DMS153 treated with DMSO at 0.1 percent for 48 hours (cell line): ENCODE measurements around the gene C17orf78.
"Not testable (repeated sequence)": the region's sequence is repeated elsewhere in the genome, so short reads cannot be mapped to it uniquely, and the experiment has no call there.

Experiments
- DNase-seq: peaks from one replicate; lab custom pipeline; 2025; ENCODE audit not compliant: unreplicated experiment; lab: John Stamatoyannopoulos, UW

The C17orf78 gene

DNA sequence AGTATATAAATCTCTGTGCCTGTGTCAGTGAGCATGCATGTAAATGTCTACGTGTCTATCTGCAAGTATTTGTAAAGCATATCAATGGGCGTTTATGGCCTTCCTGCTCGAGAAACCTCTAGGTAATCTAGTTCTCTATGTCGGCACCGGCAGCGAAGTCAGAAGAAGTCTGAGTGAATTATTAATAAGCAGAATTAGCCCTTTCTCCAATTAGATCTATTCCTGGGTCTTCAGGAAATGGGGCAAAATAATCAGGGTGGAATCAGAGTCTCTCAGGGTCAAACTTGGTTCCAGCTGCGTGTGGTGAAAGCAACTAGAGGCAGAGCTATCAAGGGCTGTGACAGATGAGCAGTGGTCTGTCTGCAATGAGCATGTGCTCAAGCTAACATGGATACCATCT lies at the start of gene C17orf78:
Gene C17orf78, plus strand, starts transcription at position 280 of the 400 bp plus-strand sequence. Its CDS starts 108 bp downstream, at position 388.
- no peak for DNase-seq

DNA sequence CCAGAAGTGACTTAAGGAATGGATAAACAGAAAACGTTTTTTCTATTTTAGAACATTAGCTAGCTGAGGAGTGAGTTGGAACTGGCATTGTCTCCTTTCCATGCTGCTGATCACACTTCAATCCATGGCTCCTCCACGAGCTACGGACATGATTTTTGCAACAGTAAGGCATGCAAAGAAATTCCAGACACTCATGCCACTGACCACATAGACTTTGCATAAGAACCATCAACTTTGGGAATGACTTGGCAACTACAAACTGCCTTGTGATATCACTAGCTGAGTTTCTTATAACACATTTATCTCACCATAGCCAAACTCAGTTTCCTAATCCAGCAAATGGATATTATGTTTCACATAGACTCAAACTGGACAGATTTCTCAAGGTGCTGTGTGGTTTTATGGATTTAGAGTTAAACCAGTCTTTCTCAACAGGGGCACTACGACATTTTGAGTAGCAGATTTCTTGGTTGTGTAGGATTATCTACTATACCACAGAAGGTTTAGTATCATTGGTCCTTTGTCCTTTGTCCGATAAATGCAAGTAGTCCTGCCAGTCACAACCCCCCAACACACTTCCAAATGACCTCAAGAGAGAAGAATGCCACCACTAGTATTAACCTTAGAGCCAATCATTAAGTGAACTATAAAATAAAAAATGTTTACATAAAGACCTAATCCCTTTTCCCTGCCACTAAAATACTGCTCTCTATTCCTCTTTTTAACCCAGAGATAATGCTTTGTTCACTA lies 48.3 kb upstream of the C17orf78 start:
- no peak for DNase-seq

DNA sequence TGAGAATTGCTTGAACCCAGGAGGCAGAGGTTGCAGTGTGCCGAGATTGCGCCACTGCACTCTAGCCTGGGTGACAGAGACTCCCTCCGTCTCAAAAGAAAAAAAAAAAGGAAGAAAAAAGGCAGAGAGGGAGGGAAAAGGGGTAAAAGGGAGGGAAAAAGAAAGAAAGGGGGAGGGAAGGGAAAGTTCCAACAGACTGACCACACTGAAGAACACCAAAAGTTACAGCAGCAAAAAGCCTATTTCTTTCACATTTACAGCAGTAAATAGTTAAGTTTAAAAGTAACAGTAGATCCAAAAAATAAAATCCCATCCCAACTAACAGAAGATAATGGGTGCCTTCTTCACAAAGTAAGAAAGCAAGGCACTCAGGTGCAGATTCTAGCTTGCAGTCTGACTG lies 36.9 kb upstream of the C17orf78 start:
- DNase-seq: no peak

DNA sequence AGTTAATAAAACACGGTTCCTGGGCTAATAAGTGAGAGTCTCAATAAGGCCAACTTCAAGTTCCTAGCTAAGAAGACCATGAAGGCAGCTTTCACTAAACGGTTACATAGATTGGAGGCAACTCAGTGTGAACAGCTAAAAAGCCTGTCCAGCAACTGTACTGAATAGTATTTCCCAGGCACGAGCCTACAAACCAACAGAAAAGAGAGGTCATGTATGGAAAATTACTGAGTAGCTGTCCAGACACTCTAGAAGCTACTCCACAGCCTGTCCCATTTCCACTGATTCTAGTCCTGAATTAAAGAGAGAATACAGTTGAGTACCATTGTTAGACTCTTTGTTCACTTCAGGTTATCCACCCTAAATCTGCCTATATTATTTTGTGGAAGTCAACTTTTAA lies 36.5 kb upstream of the C17orf78 start:
- DNase-seq: no peak

DNA sequence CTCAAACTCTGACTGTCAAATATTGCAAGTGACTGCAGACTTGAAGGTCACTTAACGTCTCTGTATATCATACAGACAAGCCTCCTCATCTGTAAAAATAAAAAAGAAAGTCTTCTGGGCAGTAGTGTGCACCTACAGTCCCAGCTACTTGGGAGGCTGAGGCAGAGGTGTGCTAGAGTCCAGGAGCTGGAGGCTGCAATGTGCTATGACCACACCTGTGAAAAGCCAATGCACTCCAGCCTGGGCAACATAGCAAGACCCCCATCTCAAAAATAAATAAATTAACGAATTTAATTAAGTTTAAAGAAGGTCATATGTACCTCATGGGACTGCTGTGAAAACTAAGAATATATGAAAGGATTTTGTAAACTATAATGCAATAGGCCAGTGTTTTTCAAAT lies 35.0 kb upstream of the C17orf78 start:
- no peak for DNase-seq

DNA sequence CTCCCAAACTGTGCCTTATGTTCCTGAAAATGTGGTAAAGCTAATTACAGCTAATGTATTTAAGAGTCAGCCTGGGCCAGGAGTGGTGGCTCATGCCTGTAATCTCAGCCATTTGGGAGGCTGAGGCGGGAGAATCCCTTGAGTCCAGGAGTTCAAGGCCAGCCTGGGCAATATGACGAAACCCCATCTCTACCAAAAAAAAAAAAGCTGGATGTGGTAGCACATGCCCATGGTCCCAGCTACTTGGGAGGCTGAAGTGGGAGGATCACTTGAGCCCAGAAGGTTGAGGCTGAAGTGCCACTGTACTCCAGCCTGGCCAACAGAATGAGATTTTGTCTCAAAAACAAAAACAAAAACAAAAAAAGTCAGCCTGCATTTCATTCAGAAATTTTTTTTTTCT lies 33.2 kb upstream of the C17orf78 start:
- DNase-seq: no peak

DNA sequence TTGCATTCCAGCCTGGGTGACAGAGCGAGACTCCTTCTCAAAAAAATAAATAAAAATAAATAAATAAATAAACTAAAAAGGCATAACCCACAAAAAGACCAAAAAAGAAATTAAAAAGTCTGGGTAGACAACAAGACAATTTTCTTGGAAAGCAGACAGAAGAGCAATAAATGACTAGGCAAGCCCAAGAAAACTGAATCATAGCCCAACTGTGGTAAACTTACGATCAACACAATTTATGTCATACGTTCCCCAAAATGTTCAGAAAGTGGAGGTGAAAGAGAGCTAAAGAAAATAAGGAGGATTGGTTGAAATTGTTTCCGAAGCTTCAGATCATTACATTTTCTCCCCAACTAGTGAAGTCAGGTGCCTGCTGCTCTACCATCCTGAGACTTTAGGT lies 31.3 kb upstream of the C17orf78 start:
- DNase-seq: no peak

DNA sequence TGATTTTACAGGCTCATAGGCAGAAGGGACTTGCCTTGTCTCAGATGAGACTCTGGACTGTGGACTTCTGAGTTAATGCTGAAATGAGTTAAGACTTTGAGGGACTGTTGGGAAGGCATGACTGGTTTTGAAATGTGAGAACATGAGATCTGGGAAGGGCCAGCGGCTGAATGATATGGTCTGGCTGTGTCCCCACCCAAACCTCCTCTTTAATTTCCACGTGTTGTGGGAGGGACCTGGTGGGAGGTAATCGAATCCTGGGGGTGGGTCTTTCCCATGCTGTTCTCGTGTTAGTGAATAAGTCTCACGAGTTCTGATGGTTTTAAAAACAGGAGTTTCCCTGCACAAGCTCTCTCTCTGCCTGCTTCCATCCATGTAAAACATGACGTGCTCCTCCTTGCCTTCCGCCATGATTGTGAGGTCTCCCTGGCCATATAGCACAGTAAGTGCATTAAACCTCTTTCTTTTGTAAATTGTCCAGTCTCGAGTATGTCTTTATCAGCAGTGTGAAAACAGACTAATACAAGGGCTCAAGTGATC lies 28.9 kb upstream of the C17orf78 start:
- DNase-seq: not testable (repeated sequence)

DNA sequence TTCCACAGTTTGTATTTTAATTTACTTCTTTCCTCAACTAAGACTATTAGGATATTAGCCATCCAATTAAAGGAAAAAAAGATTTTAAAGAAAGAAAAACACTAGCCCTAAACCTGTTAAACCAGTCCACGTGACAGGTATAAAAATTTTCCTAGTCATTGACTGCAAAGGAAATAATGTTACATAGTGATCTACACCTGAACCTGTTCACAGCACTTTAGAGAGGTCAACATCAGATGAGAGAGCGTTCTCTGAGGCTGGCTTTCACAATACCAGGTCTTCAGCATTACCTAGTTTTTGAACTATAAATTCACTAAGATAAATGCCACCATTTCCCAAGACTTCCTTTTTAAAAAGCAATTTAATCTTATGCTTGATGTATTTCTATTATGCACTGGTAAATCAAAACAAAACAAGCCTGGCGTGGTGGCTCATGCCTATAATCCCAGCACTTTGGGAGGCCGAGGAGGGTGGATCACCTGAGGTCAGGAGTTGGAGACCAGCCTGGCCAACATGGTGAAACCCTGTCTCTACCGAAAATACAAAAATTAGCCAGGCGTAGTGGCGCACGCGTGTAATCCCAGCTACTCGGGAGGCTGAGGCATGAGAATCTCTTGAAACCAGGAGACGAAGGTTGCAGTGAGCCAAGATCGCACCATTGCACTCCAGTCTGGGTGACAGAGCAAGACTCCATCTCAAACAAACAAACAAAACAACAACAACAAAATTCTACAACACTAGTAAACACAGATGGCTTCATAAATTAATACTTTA lies 18.8 kb upstream of the C17orf78 start:
- not testable (repeated sequence) for DNase-seq

DNA sequence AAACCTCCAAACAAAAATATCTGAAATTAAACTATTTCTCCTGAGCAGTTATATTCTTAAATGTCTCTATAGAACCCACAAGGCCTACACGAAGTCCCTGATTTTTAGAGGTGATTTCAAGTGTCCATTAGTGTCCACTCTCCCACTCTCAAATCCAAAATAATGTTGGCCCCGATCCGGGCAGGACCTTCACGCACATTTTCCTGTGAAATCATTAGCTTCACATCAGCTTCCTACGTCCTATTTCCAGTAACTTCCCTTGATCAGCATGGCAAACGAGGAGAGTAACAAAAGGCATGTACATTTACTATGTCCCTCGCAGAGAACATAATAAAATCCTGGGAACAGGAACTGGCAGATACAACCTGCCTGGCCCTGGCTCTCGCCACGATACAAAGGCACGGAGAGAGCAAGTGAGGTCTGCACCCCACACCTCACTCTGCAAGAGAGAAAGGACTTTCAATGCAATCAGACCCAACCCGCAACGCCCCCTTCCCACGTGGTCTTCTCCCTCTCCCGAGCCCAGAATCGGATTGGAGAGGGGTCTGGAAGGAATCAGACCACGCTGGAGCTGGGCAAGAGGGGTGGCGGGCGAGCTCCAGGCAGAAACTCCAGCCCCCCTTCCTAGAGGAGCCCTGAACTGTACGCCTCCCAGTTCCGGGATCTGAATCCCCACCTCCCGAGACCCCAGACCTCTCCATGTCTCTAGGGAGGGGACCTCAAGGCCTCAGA lies 17.5 kb upstream of the C17orf78 start:
- DNase-seq: no peak

DNA sequence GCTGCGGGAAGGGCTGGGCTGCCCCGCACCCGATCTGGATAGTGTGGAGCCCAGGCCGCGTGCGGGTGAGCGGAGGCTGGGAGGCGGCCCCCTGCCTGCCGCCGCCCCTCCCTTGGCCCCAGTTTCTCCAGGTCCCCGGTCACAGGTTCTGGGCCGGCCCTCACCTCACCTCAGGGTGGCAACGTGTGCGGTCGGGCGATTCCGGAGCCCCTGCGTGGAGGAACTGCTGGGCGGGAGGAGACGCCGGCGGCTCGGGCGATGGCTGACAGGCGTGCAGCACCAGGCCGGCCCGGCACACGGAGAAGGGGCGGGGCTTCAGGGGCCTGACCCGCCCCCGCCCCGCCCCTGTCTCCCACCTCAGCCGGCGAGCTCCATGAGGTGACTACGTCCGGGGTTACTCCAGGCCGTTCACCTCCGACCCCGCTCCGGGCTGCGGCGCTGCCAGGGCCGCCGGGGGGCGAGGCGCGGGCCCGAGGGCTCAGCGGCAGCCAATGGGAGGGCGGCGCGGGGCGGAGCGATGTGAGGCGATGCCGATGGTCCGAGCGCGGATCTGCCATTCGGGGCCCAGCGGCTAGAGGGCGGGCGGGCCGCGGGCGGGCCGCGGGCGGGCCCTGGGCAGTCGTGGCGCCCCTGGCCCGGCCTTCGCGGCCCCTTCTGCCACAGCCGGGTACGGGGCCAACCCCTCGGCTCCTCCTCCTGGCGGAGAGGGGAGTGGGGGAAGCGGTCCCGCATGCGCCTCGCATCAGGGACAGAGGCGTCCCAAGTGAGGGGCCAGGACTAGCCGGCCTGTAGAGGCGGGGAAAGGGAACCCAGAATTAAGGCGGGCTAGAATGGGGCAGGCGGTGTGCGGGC lies 16.7 kb upstream of the C17orf78 start:
- peak; percentile 83 for DNase-seq

DNA sequence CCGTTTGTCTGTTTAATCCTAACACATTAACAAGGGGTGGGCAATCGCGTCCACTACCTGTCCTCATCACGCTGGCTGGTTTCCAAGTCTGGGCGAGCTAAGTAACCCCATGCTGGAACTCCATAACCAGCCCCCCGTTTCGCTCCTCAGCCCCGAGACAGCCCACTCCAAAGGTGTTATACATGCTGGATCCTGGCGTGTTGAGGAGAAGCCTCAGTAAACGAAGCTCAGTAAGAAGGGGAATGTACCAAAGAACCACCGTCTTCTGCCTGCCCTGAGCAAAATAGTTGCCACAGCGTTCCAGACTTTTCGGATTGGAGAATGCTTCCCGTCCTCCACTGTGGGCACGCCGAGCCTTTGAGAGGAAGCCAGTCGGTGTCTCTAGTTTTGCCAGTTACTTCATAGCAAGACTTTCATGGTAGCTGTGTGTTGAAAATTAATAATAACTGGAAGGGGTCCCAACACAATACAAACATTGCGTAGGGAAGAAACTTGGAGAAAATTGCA lies 16.1 kb upstream of the C17orf78 start:
- no peak for DNase-seq

DNA sequence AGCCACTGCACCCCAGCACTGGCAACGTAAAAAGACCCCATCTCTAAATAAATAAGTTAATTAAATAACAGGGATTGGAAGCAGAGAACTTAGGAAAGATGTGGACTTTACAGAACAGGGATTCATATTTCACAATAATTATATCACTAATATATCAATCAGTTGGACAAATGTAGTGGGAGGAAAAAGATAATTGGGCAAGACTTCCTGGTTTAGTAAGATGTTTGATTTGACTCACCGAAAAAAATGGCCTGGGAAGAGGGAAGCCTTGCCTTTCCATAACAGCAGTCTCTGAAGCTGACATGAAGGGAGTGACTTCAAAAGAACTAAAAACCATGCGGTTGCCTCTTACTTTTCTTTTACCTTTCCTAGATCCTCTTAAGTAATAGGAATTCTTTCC lies 15.2 kb upstream of the C17orf78 start:
- DNase-seq: no peak

DNA sequence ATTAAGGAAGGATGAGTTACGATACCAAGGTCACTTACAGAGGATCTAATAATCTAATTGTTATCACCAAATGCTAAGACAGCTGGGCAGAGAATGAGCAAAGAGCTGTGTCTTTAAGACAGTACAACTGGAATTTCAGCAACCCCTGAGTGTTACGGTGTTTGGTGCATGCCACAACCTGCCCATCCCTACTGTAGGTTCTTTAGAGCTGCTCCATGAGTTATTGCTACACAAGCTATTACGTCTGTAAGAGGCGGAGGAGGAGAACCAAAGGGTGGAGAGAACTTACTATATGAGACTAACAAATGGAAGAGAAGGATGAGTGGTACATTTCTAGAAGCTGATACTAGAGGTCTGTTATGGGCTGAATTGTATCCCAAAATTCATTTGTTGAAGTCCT lies 14.2 kb upstream of the C17orf78 start:
- no peak for DNase-seq

DNA sequence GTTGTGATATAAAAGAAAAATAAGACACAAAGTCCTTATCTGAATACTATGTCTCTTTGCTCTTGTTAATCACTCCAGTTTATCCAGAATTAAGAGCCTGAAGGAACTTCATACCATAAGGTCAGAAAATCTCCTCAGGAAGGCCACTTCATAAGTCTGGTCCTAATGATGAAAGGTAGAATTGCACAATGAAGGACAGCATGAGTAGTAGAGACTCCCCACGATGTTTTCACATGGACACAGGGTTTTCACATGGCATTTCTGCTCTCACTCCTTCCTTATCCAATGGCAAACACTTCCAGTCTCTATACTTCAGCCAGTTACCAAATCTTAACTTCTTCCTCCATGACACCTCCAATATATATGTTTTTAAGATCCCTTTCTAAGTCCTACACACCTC lies 10.2 kb upstream of the C17orf78 start:
- no peak for DNase-seq

DNA sequence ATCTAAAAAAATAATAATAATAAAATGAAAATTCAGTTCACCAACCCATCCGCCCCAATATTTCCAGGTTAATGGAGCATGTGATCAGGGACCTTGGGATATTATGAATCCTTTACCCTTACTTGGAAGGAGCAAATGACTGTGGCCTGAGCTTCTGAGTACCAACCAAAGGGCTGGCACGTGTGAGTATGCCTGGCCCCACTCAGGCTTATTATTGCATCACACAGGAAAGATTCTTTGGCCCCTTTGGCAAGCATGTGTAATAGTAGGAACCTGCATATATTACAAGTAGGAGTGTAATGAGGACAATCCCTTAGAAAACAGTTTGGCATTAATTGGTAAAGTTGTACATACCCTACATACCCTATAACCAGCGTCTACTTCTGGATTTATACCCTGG lies 7.2 kb upstream of the C17orf78 start:
- DNase-seq: no peak

DNA sequence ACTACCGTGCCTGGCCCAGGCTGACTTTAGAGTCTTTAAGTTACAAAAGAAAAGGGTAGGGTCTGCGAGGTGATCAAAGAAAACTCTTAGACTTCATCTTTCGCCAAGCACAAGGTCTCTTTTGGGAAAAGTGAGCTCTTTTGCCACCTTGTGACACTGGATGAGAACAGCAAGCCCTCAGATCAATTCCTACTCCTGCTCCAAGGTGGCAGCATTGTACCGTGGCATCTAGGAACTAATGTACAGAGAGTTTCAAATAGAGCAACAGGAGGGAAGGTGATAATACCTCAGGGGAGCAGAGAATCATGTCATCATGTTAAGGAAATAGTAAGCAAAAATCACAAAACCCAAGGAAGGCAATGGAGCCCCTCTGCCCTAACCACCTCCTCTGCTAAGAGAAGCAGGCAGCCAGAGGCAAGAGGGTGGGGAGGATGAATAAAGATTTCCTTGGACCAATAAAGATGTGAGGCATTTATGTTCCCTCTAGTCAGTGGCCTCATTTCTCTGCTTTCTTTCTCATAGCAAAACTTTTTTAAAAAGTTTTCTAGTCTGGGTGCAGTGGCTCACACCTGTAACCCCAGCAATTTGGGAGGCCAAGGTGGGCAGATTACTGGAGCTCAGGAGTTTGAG lies 2.1 kb upstream of the C17orf78 start:
- peak; percentile 61 for DNase-seq

DNA sequence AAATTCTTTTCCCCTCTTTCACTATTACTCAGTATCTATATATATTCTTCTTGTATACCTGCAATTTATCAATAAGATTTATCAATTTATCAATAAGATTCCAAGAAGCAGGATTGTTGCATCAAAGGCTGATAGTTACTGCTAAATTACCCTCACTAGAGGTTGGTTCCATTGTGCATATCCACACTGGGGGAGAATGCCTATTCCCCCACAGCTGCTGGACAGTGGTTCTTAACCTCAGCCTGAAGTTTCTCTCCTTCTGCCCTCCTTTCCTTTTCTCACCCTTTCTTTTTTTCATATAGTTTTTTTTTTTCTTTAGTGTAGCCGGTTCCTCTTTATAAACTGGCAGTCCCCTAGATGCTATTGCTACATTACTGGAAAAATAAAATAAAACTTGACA lies 6.3 kb downstream of the C17orf78 start:
- DNase-seq: no peak

DNA sequence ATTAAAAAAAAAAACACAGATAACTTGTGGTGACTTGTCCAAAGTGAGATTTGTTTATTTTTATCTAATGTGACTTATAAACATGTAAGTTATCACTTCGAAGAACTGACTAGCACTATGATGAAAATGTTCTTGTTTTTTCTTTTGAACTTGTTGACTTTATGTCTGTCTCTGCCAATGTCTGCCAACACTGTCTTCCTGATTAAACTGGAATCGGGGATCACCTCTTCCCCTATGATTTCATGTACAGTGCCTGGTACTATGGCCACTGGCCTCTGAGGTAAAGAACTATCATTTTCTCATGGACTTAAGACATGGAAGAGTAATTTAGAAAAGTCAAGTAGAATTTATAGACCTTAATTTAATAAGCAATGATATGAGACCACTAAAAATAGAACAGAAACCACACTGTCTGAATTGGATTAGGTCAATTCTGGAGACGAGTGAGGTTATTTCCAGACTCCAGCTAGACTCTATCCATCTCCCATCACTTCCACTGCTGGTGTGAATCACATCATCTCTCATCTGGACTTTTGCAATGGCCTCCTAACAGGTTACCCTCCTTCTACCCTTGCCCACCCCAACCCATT lies 8.9 kb downstream of the C17orf78 start:
- no peak for DNase-seq
